Astrocyte (in vitro differentiated cells and primary cell): ENCODE measurements around the gene PRIMPOL.

Experiments
- EZH2 ChIP-seq: IDR thresholded peaks from 2 replicates; pipeline ENCODE4 v1.6.1; 2012; ENCODE audit warnings: mild to moderate bottlenecking, low read length, inconsistent platforms; ENCODE audit not compliant: insufficient read depth
- TF ChIP-seq, protein P1 (sequence below): IDR thresholded peaks from 2 replicates; pipeline ENCODE4 v1.5.1; 2011; ENCODE audit warnings: low read depth, mild to moderate bottlenecking, inconsistent platforms, low read length, moderate library complexity; ENCODE audit not compliant: insufficient read depth

DNA sequence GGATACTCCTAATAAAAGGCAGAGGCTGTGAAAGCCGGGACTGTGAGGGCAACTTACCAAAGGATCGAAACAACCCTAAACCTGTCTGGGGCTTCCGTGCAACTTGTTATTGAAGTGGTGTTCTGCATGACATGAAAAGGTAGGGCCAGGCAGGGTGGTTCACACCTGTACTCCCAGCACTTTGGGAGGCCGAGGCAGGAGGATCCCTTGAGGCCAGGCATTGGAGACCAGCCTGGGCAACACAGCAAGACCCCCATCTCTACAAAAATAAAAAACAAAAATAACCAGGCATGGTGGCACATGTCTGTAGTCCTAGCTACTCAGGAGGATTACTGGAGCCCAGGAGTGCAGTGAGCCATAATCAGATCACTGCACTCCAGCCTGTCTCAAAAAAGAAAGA, 12.6 kb upstream of the PRIMPOL start:
- TF ChIP-seq, protein P1, sequence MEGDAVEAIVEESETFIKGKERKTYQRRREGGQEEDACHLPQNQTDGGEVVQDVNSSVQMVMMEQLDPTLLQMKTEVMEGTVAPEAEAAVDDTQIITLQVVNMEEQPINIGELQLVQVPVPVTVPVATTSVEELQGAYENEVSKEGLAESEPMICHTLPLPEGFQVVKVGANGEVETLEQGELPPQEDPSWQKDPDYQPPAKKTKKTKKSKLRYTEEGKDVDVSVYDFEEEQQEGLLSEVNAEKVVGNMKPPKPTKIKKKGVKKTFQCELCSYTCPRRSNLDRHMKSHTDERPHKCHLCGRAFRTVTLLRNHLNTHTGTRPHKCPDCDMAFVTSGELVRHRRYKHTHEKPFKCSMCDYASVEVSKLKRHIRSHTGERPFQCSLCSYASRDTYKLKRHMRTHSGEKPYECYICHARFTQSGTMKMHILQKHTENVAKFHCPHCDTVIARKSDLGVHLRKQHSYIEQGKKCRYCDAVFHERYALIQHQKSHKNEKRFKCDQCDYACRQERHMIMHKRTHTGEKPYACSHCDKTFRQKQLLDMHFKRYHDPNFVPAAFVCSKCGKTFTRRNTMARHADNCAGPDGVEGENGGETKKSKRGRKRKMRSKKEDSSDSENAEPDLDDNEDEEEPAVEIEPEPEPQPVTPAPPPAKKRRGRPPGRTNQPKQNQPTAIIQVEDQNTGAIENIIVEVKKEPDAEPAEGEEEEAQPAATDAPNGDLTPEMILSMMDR: no peak
- TF ChIP-seq EZH2: no peak
